ENCODE data around the gene WNT8A. TPM values are rescaled to one million over a fixed set of nuclear protein-coding genes. Genes with fewer than 3 reads are reported as not detected.
"Not testable (repeated sequence)": the region's sequence is repeated elsewhere in the genome, so short reads cannot be mapped to it uniquely, and the experiment has no call there.

WNT8A gene
- total RNA-seq, 6 experiments from 2014 or later: not detected

DNA sequence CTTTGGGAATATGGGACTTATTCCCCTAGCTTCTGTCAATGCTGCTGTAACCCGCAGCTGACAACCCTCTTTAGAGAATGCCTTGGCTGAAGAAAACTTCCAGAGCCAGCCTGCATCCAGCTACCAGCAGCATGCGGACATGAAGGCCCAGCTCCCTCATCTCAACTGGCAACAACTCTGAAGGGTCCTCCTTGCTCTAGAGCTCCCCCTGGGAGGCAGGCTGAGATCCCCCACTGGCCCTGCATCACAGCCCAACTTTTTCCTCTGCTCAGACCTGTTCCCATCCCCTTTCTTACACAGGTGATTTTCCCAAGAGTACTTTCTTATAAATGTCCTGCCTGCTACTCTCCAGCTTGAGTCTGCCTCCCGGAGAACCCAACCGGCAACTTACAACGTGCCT, 18.7 kb upstream of the WNT8A start:
- peaks cover 10% of the 10 kb centered on the region for H3K27me3 Mint-ChIP-seq (ENCODE audit: insufficient read depth)
- no peaks in the 10 kb centered on the region for H3K36me3 Mint-ChIP-seq (ENCODE audit: low read depth)
- no peak overlapping the region for H3K4me3 Mint-ChIP-seq
- H3K4me1 Mint-ChIP-seq (ENCODE audit: low read depth): no peaks in the 10 kb centered on the region
- H3K9me3 Mint-ChIP-seq: no peaks in the 10 kb centered on the region
- TF ChIP-seq, protein P1, sequence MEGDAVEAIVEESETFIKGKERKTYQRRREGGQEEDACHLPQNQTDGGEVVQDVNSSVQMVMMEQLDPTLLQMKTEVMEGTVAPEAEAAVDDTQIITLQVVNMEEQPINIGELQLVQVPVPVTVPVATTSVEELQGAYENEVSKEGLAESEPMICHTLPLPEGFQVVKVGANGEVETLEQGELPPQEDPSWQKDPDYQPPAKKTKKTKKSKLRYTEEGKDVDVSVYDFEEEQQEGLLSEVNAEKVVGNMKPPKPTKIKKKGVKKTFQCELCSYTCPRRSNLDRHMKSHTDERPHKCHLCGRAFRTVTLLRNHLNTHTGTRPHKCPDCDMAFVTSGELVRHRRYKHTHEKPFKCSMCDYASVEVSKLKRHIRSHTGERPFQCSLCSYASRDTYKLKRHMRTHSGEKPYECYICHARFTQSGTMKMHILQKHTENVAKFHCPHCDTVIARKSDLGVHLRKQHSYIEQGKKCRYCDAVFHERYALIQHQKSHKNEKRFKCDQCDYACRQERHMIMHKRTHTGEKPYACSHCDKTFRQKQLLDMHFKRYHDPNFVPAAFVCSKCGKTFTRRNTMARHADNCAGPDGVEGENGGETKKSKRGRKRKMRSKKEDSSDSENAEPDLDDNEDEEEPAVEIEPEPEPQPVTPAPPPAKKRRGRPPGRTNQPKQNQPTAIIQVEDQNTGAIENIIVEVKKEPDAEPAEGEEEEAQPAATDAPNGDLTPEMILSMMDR (IDR thresholded peaks at IDR 0.05): peak; percentile 44
- no peak overlapping the region for H3K27ac Mint-ChIP-seq
- DNase-seq: no peak

DNA sequence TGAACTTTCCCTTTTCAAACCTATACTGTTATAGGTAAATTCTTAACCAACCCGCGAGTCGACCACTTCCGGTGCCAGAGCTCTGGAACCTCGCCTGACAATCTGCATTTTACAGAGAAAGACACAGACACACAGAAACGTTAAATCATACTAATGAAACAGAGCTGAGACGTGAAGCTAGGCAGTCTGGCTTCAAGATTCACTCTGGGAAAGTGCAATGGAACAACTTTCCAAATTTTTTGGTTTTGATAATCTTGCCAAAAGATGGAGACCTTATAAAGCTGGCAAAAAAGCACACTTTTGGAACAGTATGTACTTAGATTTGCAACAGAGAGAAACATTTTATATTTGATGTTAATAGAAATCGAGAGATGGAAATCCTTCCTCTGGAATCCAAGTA, 15.9 kb upstream of the WNT8A start:
- Mint-ChIP-seq H3K9me3 (no peaks in the 10 kb centered on the region), H3K27me3 (ENCODE audit: insufficient read depth) (peaks cover 10% of the 10 kb centered on the region), H3K36me3 (ENCODE audit: low read depth) (no peaks in the 10 kb centered on the region), H3K4me1 (ENCODE audit: low read depth) (no peaks in the 10 kb centered on the region), H3K4me3 (no peak overlapping the region), H3K27ac (no peak overlapping the region)
- no peak for DNase-seq
- TF ChIP-seq, protein P1 (IDR thresholded peaks at IDR 0.05): no peak

GRCh38 chr5:138068742-138069600, 14.9 kb upstream of the WNT8A start:
- no peak overlapping the region for H3K4me3 Mint-ChIP-seq
- H3K9me3 Mint-ChIP-seq: no peaks in the 10 kb centered on the region
- H3K4me1 Mint-ChIP-seq (ENCODE audit: low read depth): no peaks in the 10 kb centered on the region
- TF ChIP-seq, protein P1 (IDR thresholded peaks at IDR 0.05): peak; percentile 91
- no peaks in the 10 kb centered on the region for H3K36me3 Mint-ChIP-seq (ENCODE audit: low read depth)
- H3K27ac Mint-ChIP-seq: no peak overlapping the region
- H3K27me3 Mint-ChIP-seq (ENCODE audit: insufficient read depth): peaks cover 7% of the 10 kb centered on the region
- peak; percentile 55 for DNase-seq

DNA sequence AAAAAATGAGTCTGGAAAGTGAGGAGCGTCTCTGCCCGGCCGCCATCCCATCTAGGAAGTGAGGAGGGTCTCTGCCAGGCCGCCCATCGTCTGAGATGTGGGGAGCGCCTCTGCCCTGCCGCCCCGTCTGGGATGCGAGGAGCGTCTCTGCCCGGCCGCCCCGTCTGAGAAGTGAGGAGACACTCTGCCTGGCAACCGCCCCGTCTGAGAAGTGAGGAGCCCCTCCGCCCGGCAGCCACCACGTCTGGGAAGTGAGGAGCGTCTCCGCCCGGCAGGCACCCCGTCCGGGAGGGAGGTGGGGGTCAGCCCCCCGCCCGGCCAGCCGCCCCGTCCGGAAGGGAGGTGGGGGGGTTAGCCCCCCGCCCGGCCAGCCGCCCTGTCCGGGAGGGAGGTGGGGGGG, 13.8 kb upstream of the WNT8A start:
- not testable (repeated sequence) for H3K4me1 Mint-ChIP-seq (ENCODE audit: low read depth); H3K27me3 Mint-ChIP-seq (ENCODE audit: insufficient read depth); H3K27ac Mint-ChIP-seq; H3K9me3 Mint-ChIP-seq; H3K4me3 Mint-ChIP-seq; H3K36me3 Mint-ChIP-seq (ENCODE audit: low read depth); DNase-seq

GRCh38 chr5:138077064-138077696, 6.7 kb upstream of the WNT8A start:
- Mint-ChIP-seq H3K27me3 (ENCODE audit: insufficient read depth) (no peaks in the 10 kb centered on the region; the same call in 1 of the 2 replicates), H3K4me3 (no peak overlapping the region), H3K27ac (no peak overlapping the region), H3K9me3 (no peaks in the 10 kb centered on the region), H3K36me3 (ENCODE audit: low read depth) (no peaks in the 10 kb centered on the region), H3K4me1 (ENCODE audit: low read depth) (no peaks in the 10 kb centered on the region)
- DNase-seq: peak; percentile 54
- TF ChIP-seq, protein P1 (IDR thresholded peaks at IDR 0.05): peak; percentile 93
